BJ (cell line): ENCODE results near the gene EFCAB6. TPM values are rescaled to one million over a fixed set of nuclear protein-coding genes. Genes with fewer than 3 reads are reported as not detected.

Experiments
- CTCF ChIA-PET: fragments of 350-600 bp; formaldehyde crosslinking; extraction: SDS; loops from one replicate; lab custom pipeline; 2021; ENCODE audit warnings: antibody characterized with exemption, inconsistent platforms; lab: Yijun Ruan, JAX
- POLR2A ChIA-PET: fragments of 300-600 bp; sonication (Branson Sonifier 250); formaldehyde crosslinking; extraction: SDS; loops from one replicate; lab custom pipeline; 2021; ENCODE audit warnings: antibody characterized with exemption; lab: Charles Lee
- DNase-seq: peaks from one replicate; pipeline ENCODE4 v3.0.0-alpha.2; 2011; ENCODE audit warnings: low read depth
- H3K27me3 ChIP-seq: 2 replicates; pipeline ENCODE4 v1.6.0; 2011; ENCODE audit warnings: low read length; ENCODE audit not compliant: control insufficient read depth, insufficient read depth
- H3K36me3 ChIP-seq: 2 replicates; pipeline ENCODE4 v1.5.1; 2011; ENCODE audit warnings: low read length; ENCODE audit not compliant: control insufficient read depth, insufficient read depth
- H3K4me3 ChIP-seq: 2 replicates; pipeline ENCODE4 v1.5.1; 2011; ENCODE audit warnings: low read depth, mild to moderate bottlenecking, control low read depth, low read length
- CTCF ChIP-seq: IDR thresholded peaks from 2 replicates; pipeline ENCODE4 v1.5.1; 2011; ENCODE audit warnings: low read depth, mild to moderate bottlenecking, control low read depth, inconsistent platforms, low read length, moderate library complexity; ENCODE audit not compliant: insufficient read depth
- polyA plus RNA-seq: library from polyadenylated mRNA; depleted of rRNA; stranded (reverse); fragments of >200 nt; gene quantifications from 2 replicates; pipeline ENCODE4 v1.2.3, GENCODE V29; 2011

Gene EFCAB6
- polyA plus RNA-seq, 1 experiment = 0.75 TPM

GRCh38 chr22:43707648-43708047 lies 104.5 kb downstream of the EFCAB6 start:
- no peaks in the 10 kb centered on the region for H3K36me3 ChIP-seq
- no peak for DNase-seq
- no peak for TF ChIP-seq CTCF
- H3K27me3 ChIP-seq = no peaks in the 10 kb centered on the region
- no peak overlapping the region for H3K4me3 ChIP-seq
- ChIA-PET POLR2A (no interaction called here), CTCF (no interaction called here)

- no peak for DNase-seq
- Histone ChIP-seq H3K36me3 (no peaks in the 10 kb centered on the region), H3K4me3 (no peak overlapping the region), H3K27me3 (no peaks in the 10 kb centered on the region)
- TF ChIP-seq CTCF = no peak
- ChIA-PET POLR2A (no interaction called here), CTCF (interaction anchor here (0.5 kb wide), 1 partner anchor 14 kb away, joined by 4 read pairs; no protein-coding TSS in a partner anchor)
These were observed 105.4 kb downstream of the EFCAB6 start for GRCh38 chr22:43706571-43707328.

GRCh38 chr22:43706151-43706550 lies 106.0 kb downstream of the EFCAB6 start:
- Histone ChIP-seq H3K27me3 (no peaks in the 10 kb centered on the region), H3K4me3 (no peak overlapping the region), H3K36me3 (no peaks in the 10 kb centered on the region)
- CTCF ChIA-PET = no interaction called here
- POLR2A ChIA-PET = no interaction called here
- DNase-seq = no peak
- no peak for TF ChIP-seq CTCF

DNA sequence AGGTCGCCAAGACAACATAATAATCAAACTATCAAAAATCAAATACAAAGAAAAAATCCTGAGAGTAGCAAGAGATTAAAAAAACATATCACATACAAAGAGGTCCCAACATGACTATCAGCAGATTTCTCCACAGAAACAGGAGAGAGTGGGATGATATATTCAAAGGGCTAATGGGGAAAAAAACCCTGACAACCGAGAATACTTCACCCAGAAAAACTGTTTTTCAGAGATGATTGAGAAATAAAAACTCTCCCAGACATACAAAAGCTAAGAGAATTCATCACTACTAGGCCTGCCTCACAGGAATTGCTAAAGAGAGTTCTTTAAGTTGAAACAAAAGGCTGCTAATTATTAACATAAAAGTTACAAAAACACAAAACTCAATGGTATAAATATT lies 108.1 kb downstream of the EFCAB6 start:
- Histone ChIP-seq H3K27me3 (no peaks in the 10 kb centered on the region), H3K36me3 (no peaks in the 10 kb centered on the region), H3K4me3 (no peak overlapping the region)
- ChIA-PET CTCF (no interaction called here), POLR2A (no interaction called here)
- TF ChIP-seq CTCF = no peak
- no peak for DNase-seq

- DNase-seq = no peak
- Histone ChIP-seq H3K36me3 (no peaks in the 10 kb centered on the region), H3K4me3 (no peak overlapping the region), H3K27me3 (no peaks in the 10 kb centered on the region)
- ChIA-PET POLR2A (no interaction called here), CTCF (no interaction called here)
- TF ChIP-seq CTCF = no peak
These were observed 113.7 kb downstream of the EFCAB6 start for GRCh38 chr22:43698403-43698802.
